GM18511 (cell line): ENCODE results near the gene ZEB2.

Source experiments
- ATAC-seq: cut with Tn5 transposase; IDR thresholded peaks from one replicate; pipeline ENCODE4 v1.9.1; 2021; ENCODE audit warnings: mild to moderate bottlenecking, moderate library complexity; ENCODE audit not compliant: unreplicated experiment

The ZEB2 gene

GRCh38 chr2:144496977-144497598 is 22.8 kb downstream of the ZEB2 start:
- no peak for ATAC-seq

GRCh38 chr2:144496092-144496976 is 23.6 kb downstream of the ZEB2 start:
- ATAC-seq: no peak

- no peak for ATAC-seq
These were observed 24.5 kb downstream of the ZEB2 start for GRCh38 chr2:144495227-144496091.

- no peak for ATAC-seq
These were observed 26.7 kb downstream of the ZEB2 start for GRCh38 chr2:144493027-144493809.

- peak; percentile 37 for ATAC-seq
These were observed 29.1 kb downstream of the ZEB2 start for GRCh38 chr2:144490857-144491256.

- ATAC-seq: no peak
These were observed 29.9 kb downstream of the ZEB2 start for GRCh38 chr2:144490017-144490416.

GRCh38 chr2:144489315-144489916 is 30.5 kb downstream of the ZEB2 start:
- no peak for ATAC-seq

- ATAC-seq: no peak
These were observed 35.5 kb downstream of the ZEB2 start for GRCh38 chr2:144484201-144484948.

- ATAC-seq: no peak
These were observed 38.3 kb downstream of the ZEB2 start for GRCh38 chr2:144481666-144482065.

GRCh38 chr2:144481109-144481508 is 38.8 kb downstream of the ZEB2 start:
- ATAC-seq: no peak

- no peak for ATAC-seq
These were observed 39.6 kb downstream of the ZEB2 start for GRCh38 chr2:144480285-144480684.

- ATAC-seq: no peak
These were observed 40.3 kb downstream of the ZEB2 start for GRCh38 chr2:144479659-144480058.

GRCh38 chr2:144479138-144479537 is 40.8 kb downstream of the ZEB2 start:
- ATAC-seq: no peak

GRCh38 chr2:144477957-144478311 is 42.0 kb downstream of the ZEB2 start:
- ATAC-seq: no peak

- ATAC-seq: no peak
These were observed 42.5 kb downstream of the ZEB2 start for GRCh38 chr2:144477281-144477956.

GRCh38 chr2:144476682-144477081 is 43.2 kb downstream of the ZEB2 start:
- no peak for ATAC-seq

GRCh38 chr2:144475569-144476275 is 44.2 kb downstream of the ZEB2 start:
- ATAC-seq: no peak

- ATAC-seq: peak; percentile 35
These were observed 44.9 kb downstream of the ZEB2 start for GRCh38 chr2:144475044-144475443.
